ENCODE results near the gene WIPF1.

Gene WIPF1, protein sequence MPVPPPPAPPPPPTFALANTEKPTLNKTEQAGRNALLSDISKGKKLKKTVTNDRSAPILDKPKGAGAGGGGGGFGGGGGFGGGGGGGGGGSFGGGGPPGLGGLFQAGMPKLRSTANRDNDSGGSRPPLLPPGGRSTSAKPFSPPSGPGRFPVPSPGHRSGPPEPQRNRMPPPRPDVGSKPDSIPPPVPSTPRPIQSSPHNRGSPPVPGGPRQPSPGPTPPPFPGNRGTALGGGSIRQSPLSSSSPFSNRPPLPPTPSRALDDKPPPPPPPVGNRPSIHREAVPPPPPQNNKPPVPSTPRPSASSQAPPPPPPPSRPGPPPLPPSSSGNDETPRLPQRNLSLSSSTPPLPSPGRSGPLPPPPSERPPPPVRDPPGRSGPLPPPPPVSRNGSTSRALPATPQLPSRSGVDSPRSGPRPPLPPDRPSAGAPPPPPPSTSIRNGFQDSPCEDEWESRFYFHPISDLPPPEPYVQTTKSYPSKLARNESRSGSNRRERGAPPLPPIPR

GRCh38 chr2:174597345-174598047 lies at the start of gene WIPF1:
WIPF1 (minus strand) TSS chr2:174597804; CDS start chr2:174585573, 12,231 bp downstream.
- DNase-seq, result peak; percentile 76

DNA sequence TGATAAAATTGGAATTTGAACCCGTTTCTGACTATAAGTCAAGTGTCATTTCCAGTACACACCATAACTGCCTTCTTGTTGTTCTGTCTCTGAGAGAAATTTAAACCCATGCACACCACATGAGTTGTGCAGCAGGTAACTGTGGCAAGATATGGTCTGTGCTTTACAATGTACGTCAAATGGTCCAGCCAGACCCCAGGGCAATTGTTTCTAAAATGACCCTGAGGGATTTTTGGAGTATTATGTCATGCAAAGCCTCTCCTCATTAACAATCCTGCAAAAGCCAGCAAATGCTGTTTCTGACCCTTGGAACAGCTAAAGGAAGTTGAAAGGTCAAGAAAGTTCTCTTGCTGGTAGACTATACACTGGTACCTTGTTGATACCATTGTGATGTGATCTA lies 47.7 kb upstream of the WIPF1 start:
- no peak for DNase-seq

DNA sequence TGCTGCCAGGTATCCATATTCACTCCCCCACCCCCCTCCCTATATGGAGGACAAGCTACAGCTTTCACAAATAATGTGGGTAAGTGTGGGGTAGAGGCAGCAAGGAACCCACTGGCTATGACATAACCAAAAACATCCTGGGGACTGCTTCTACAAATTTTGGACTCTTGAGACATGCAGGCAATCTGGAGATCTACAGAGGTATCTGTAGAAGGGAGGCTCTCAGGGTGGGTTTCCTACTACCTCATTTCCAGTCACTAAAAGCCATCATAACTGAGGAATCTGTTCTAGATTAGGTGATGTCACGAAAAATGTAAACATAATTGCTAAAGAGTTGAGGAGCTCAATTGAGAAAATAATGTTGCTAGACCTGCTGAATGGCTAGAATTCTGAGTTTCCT lies 46.8 kb upstream of the WIPF1 start:
- DNase-seq, result no peak

DNA sequence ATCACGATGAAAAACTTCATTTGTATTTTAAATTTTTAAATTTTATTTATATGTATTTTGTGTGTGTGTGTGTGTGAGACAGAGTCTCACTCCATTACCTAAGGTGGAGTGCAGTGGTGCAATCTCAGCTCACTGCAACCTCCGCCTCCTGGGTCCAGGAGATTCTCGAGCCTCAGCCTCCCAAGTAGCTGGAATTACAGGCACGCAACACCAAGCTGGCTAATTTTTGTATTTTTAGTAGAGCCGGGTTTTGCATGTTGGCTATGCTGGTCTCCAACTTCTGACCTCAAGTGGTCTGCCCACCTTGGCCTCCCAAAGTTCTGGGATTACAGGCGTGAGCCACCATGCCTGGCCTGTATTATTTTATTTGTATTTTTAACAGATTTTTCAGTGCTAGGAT lies 45.8 kb upstream of the WIPF1 start:
- DNase-seq, result no peak

DNA sequence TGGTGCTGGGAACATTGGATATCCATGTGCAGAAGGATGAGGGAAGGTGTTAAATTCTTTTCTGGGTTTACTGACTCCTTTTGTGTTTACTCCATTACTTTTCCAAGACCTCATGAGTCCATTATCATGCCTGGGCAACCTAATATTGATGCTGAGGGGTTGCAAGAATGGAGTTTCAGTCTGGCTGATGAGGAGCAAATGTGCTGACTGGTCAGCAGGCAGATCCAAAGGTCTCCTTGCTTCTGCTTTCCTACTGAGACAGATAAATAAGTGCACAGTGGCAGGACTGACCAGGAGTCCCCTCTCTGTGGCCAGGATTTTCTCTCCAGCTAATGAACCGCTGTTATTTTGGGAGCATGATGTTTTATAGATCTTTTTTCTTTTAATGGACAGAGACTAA lies 43.6 kb upstream of the WIPF1 start:
- DNase-seq, result no peak

- DNase-seq, result no peak
These were observed 39.4 kb upstream of the WIPF1 start for GRCh38 chr2:174636987-174637386.

GRCh38 chr2:174635776-174636404 lies 38.3 kb upstream of the WIPF1 start:
- peak; percentile 82 for DNase-seq

DNA sequence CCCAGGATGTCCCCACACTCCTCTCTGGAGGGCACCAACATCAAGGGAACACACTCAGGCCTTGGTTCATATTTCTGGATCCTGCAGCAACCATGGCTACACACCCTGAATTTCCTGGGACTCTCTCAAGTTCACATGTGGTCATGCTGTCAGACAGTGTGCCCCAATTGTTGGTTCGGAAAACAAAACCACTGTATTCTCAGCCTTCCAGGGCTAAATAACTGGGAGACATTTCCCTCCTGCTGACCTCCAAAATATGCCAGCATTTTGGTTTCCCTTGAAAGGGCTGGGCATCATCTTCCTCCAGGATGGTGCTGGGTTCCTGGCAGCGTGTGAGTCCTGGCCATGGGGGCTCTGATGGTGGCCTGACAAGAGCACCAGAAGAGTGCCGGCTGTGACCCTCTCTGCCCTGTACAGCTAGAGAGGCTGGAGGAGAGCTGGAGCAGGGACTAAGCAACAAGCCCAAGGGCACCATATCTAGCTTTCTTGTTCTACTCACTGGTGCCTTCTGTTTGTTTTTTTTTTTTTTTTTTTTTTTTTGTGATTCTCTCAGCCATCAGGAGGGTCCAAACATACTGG lies 37.5 kb upstream of the WIPF1 start:
- DNase-seq, result no peak

- no peak for DNase-seq
These were observed 36.8 kb upstream of the WIPF1 start for GRCh38 chr2:174634130-174635014.

DNA sequence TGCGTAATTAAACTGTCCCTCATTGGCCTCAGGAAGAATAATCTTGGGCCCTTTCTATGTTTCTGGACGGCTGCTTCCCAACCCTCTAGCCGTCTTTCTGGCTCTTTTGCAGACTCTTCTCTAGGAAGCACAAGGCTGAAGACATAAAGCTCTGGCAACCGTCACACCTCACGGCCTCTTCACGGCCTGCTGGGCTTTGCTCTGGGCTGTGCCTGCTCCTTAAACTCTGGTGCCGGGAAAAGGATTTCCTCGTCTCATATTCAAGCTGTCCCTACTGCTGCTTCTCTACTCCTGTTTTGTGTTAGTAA lies 36.0 kb upstream of the WIPF1 start:
- no peak for DNase-seq

DNA sequence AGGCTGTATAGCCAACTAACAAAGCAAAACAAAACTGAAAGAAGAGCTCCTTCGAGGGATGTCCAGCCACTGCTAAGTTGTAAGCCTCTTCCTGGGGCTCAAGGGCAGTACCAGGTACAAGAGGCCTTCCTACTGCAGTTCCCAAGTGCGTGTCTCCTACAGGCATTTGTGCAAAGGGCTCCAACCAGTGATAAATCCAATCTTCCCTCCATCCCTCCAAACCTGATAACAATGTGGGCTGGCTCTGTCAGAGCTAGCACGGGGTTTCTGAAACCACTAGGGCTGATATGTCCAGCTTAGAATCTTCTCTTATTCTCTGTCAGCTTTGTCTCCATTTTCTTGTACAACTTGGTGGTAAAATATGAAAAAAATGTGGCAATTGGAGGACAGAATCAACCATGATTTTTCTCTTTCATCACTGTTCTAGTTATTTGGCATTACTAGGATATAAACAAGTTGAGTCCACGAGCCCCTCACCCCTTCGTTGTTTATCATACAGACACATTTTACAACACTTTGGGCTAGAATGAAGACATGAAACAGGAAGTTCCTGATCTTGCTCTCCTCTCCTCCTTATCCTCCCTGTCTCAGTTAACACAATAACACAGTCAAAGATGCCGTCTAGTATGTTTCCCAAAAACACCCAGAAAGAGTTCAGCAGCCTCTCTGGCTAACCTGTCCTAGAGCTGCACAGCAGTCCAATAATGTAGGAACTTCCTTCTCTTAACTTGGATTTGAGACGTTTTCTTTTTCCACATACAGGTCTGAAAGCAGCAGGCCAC lies 35.4 kb upstream of the WIPF1 start:
- DNase-seq, result no peak

DNA sequence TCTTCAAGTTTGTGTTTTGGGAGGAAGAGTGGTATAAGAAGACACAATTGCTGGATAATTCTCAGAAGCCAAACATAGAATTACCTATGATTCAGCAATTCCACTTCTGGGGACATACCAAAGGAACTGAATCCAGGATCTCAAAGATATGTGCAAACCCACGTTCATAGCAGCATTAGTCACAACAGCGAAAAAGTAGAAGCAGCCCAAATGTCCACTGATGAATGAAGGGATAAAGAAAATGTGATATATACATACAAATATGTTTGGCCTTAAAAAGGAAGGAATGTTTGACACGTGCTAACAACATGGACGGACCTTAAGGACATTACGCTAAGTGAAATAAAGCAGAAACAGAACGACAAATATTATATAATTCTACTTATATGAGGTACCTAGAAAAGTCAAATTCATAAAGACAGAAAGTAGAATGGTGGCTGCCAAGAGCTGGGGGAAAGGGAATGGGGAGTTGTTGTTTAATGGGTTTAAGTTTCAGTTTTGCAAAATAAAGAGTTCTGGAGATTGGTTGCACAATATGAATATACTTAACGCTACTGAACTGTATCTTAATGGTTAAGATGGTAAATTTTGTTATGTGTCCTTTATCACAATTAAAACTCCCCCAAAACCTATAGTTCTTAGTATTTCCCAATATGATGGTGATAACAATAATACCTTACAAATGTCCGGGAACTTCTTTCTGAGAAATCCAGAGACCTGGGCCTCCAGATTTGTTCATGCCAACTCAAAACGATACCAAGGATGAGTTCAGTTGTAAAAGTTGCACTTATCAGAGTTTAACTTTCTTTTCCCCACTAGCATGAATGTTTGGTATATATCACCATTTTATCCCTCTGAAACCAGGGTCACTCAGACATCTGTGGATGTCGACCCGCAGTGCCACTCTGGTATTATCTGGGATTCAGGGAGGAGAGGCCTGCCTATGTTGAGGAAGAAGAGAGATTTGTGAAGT lies 33.7 kb upstream of the WIPF1 start:
- peak; percentile 96 for DNase-seq

- DNase-seq, result no peak
These were observed 32.5 kb upstream of the WIPF1 start for GRCh38 chr2:174630107-174630506.

DNA sequence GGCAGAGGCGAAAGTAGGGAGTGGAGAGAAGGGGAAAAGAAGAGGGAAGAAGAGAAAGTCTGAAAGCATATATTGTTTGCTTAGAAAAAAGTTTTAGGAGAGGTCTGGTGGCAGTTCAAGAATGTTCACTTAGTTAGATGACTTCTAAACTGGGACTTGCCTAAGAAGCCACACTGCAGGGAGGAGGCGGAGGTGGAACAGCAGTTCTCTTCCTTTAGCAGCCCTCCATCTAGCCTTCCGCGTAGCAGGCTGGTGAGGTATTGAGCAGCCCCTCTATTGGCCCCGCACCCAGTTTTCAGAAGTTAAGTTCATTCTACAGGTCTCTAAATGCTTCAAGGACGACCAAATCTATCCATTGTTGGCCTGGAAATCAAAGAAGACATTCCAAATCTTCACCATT lies 31.9 kb upstream of the WIPF1 start:
- DNase-seq, result no peak

DNA sequence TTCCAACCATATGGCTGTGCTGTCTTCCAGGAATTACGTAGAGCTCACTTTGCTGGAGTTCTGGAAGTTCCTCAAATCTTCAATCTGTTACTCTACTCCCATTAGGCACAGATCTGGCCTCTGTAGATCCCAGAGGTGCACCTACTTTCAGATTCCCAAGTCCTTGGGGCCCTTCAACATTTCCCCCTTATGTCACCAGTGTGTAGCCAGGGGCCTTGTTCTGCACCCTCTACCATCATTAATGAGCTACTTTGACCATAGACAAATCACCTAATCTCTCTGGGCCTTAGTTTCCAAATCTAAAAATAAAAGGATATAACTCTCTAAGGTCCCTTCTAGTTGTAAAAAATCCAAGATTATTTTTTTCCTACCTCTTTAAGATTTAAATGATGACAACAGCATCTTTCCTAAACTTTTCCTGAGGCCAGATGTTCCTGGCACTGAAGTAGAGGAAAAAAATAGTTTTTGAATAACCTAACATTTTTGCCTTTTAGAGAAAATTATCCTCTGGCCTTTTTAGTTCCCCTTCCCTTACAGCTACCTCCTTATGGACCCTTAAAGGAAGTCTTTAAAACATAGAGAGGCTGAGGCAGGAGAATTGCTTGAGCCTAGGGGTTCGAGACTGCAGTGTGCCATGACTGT lies 31.0 kb upstream of the WIPF1 start:
- no peak for DNase-seq

- no peak for DNase-seq
These were observed 29.6 kb upstream of the WIPF1 start for GRCh38 chr2:174627216-174627615.

DNA sequence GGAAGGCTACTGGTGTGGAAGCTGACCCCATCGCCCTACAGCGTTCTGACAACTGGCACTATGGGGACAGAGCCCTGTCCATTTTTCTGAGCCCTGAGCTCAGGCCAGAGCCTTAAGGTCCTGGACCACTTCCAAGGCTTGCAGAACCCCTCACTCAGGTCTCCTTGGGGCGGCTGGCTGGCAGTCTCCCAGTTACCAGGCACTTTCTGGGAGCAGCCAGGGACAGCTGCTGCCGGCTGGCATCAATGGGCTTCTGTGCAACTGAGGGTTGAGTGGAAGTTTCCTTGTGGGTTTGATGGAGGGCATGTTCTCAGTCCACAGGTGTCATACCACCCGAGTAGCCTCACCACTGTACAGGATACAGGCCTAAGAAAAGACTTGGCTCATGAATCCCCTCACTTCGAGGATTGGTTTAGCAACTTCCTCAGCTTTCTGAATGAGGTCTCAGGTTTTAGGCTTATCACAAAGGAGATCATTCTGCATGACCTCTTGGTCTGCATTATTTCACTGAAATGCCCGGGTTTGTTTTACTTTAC lies 27.4 kb upstream of the WIPF1 start:
- no peak for DNase-seq

- DNase-seq, result no peak
These were observed 26.1 kb upstream of the WIPF1 start for GRCh38 chr2:174623690-174624089.

GRCh38 chr2:174623106-174623637 lies 25.6 kb upstream of the WIPF1 start:
- no peak for DNase-seq

Measured in fibroblast of upper back skin (primary cell).